ENCODE data around the gene TAS1R3.

TAS1R3 gene

DNA sequence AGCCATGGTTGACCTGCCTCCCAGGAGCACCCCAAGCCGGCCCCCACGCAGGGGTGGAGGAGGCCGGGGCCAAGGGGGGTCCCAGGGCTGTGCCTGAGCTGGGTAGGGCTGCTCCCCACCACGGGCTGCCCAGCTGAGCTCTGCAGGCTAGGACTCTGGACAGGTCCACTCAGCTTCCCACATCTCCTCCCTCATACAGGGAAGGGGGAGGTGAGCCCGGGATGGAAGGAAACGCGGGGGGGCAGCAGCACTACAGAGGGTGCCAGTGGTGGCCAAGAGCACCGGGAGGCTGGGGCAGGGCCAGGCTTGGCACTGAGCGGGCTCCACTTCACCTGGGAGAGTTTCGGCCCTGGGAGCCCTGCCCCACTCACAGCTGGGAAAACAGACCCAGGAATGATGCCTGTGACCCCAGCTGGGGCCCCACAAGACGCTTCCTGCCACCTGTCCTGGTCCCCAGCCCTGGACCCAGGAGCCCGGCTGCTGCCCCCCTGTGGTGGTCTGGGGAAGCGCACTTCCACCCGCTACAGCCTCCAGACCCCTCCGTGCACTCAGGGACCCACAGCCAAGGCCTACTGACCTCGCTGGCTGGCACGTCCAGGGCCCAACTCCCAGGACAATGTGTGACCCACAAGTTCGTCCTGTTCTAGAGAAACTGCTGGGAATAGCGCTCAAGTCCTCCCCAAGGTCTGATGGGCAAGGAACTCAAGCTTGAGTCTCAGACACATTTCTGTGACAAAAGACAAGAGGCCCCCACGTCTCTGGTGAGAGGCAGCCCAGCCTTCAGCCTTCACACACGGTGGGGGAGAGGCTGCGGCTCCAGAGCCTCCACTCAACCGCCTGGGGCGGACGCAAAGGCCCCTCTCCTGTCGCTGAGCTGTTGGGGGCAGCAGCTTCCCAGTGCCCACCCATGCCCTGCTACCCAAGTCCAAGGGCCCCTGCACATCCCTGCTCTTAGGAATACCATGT, 40.9 kb downstream of the TAS1R3 start:
- no peak for DNase-seq

DNA sequence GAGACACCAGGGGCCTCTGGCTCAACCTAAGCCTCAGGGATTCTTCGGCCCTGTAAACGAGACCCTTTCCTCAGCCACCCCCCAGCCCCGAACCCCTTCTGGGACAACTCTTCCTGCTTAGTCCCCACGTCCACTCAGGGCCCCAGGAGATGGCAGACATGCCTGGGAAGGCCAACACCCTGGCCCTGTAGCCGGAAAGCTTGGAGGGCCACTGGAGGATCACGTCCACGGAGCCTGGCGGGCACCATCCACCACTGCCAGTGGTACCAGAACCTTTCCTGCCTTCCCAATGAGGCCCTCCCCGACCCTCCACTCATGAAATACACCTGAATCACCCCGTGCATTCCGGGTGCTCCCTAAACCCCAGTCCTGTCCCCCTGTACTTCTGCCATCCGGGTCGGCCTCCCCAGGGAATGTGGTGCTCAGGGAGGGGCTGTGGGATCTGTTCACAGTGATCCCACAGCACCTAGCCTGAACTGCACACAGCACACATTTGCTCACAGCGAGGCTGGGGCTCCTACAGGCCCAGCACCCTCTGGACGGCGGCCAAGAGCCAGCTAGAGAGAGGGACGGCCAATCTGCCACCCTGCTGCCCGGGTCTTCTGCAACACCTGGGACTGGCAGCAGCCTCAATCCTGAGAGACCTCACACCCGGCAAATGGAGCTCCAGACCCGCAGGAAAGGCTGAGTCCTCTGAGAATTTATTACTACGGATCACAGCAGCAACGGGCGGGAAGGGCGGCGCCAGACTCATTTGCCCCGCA, 42.2 kb downstream of the TAS1R3 start:
- no peak for DNase-seq

- no peak for DNase-seq
These were observed 42.9 kb downstream of the TAS1R3 start for GRCh38 chr1:1373815-1374588.

DNA sequence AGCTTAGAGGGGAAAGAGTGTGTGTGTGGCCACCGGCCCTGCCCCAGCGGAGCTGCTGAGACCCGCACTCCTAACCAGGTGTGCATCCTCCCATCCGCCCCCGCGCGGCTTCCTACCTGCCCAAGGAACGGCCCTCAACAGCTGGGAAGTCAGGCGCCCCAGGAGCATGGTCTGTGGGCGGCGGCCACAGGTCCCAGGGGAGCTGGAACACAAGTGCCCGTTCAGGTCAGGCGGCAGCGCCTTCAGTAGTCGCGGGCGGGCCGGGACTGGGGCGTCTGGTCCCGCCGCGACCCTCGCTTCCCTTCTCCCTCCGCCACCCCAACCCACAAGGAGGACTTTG, 43.5 kb downstream of the TAS1R3 start:
- DNase-seq, result no peak

GRCh38 chr1:1374929-1375662, 44.0 kb downstream of the TAS1R3 start, which contains the start of gene AURKAIP1:
AURKAIP1 (minus strand) TSS chr1:1375207; CDS start chr1:1374756, 451 bp downstream.
- DNase-seq, result peak; percentile 96

DNA sequence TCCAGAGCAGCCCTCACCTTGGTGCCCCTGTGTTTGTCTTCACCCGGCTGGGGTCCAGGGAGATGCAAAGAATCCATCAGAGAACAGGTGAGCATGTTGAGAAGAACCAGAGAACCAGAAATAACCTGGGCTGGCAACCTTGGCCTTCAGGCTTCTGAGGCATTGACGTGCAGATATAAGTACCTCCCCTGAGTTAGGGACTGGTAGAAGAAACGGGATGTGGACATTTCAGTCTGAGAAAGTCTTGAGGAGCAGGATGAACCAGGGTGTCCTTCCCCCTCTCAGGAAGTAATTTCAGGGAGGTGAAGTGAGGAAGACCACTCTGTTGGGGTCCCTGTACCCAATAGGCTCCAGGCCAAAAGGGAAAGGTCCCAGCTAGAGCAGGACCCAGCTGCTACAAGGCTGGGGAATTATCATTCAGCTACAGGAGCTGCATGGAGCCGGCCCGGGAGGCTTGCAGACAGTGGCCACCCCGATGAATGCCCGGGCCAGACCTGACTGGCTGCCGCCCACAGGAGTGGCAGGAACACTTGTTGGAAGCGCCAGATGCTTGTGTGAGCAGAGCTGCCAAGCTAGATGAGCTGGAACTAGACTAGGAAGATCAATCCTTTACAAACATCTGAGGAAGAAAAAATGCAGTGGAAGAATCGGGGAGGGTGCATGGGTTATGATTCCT, 45.6 kb downstream of the TAS1R3 start:
- DNase-seq, result no peak

DNA sequence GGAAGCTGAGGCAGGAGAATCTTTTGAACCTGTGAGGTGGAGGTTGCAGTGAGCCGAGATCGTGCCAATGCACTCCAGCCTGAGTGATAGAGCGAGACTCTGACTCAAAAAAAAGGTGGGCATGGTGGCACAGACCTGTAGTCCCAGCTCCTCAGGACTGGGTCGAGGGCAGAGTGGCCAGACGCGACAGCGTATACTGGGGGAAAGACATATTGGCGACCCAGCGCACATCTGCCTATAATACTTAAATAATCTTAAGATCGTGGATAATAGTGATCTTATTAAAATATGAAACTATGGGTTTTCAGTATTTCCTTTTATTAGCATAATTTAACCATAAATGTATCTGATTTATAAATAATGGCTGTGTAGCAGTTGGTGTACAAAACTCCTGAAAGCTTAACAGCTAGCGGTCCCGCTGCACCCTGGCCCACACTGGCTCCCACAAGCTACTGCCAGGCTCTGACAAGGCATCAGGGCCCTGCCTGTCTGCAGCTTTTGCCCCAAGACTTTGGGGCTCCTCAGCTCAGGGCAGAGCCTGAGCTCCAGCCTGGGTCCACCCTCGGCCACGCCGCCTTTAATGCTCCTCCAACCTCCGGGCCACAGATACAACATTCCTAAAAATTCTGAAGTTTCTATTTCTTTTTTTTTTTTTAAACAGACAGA, 46.6 kb downstream of the TAS1R3 start:
- no peak for DNase-seq

- DNase-seq, result no peak
These were observed 49.8 kb downstream of the TAS1R3 start for GRCh38 chr1:1380860-1381259.

DNA sequence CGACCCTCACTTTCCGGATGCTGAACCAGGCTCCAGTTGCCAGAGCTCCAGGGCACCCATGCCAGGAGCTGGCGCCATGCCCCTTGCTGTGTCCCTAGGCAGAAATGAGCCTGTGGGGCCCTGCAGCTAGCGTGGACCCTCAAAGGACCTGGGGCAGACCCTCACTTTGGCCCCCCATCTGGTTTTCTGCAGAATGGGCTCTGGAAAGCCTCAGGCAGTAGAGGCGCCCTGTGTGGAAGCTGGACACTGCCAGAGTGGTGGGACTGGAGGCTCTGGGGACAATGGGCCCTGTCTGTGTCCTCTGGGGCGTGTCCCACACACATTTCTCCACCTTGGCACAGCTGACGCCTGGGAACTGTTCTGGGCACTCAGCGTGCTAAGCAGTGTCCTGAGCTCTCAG, 50.2 kb downstream of the TAS1R3 start:
- DNase-seq, result no peak
